HG02981 (cell line): Measurements from ENCODE around the gene PP2D1.
A peak's percentile ranks its signal among the peaks of the same experiment; 100 is the strongest.
"Not testable (repeated sequence)": the region's sequence is repeated elsewhere in the genome, so short reads cannot be mapped to it uniquely, and the experiment has no call there.

ENCODE experiments used
- ATAC-seq: cut with Tn5 transposase; IDR thresholded peaks from one replicate; pipeline ENCODE4 v1.9.1; 2021; ENCODE audit warnings: mild to moderate bottlenecking, moderate library complexity; ENCODE audit not compliant: unreplicated experiment

PP2D1 gene

DNA sequence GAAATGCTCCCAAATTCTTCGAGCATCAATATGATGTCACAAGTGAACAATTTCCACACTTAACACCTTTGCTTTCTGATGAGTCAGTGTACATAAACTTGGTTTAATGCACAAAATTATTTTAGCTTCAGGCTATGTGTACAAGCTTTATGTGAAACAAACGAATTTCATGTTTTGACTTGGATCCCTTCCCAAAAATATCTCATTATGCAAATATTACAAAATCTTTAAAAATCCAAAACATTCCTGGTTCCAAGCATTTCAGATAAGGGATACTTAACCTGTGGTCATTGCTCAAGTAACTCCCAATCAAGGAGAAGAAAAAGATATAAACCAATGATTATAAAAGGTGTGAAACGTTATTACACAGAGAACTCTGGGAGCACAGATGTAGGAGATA is 40.0 kb downstream of the PP2D1 start:
- ATAC-seq = no peak

DNA sequence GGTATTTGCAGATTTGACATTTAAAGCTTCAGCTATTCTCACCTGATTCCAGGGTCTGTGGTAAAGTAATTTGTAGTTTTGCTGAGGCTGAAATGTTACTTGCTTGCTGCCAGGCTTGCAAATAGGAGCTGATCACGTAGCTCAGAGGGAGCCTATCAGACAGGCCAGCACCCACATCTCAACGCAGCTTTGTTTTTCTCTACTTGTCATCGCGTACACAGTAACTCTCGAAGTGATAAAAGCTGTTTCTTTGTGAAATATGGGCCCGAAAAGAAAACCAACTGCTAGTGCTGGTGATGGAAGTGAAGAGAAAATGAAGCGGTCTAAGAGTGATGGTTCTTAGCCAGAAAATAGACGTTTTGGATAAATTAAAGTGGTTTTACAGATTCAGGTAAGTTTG is 41.7 kb downstream of the PP2D1 start:
- ATAC-seq = no peak

DNA sequence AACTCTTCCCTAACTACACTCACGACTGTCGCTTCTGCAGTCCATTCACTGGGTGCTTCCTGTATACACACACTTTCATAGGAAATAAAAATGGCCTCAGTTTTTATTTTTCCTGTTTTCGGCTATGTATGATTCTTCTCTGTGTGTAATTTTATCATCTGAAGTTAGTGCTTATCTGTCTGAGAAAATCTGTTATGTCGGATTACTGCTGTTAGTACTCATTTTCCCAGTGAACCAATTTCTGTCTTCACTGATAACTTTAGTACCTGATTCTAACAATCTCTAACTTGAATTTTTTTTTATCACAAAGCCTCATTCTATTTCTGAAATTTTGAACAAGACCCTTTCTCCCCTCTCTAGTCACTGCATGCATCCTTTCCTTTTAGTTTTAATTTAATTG is 44.3 kb downstream of the PP2D1 start:
- ATAC-seq = no peak

DNA sequence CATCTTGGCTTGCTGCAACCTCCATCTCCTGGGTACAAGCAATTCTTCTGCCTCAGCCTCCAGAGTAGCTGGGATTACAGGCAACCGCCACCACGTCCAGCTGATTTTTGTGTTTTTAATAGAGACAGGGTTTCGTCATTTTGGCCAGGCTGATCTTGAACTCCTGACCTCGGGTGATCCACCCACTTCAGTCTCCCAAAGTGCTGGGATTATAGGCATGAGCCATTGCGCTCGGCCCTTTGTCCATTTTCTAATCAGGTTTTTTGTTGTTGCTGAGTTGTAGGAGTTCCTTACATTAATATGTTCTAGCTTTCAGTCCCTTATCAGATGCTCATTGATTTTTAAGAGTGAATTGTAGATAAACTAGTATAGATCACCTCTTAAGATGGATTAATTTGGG is 44.9 kb downstream of the PP2D1 start:
- no peak for ATAC-seq

DNA sequence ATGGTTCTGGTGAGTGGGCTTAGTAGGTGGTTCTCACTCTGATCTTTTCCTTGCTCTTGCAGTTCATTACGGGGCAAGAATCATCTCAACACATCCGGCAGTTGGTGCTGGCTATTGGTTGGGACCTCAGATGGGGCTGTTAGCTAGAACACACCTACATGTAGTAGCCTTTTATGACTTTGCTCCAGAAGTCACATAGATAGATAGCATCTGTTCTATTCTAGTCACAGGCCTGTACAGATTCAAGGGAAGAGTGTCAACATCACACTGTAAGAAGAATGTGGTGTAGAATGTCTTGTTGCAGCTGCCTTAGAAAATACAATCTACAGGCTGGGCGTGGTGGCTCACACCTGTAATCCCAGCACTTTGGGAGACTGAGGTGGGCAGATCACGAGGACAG is 50.1 kb downstream of the PP2D1 start:
- no peak for ATAC-seq

DNA sequence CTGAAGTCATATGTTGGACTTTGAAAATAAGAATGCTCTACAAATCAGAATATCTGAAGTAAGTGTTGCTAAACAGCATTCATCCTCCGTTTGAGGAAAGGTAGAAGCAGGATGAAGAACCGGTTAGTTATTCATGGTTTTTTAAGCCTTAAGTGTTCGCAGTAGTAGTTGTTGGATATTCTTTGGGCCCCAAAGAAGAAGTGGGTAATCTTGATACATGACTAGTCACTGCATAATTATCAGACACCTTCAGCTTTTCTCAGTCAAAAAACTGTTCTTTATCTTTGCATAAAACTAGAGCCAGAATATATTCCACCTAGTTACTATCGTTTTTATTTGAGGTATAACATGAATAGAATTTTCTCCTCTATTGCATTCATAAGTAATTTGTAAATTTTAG is 51.4 kb downstream of the PP2D1 start:
- no peak for ATAC-seq

DNA sequence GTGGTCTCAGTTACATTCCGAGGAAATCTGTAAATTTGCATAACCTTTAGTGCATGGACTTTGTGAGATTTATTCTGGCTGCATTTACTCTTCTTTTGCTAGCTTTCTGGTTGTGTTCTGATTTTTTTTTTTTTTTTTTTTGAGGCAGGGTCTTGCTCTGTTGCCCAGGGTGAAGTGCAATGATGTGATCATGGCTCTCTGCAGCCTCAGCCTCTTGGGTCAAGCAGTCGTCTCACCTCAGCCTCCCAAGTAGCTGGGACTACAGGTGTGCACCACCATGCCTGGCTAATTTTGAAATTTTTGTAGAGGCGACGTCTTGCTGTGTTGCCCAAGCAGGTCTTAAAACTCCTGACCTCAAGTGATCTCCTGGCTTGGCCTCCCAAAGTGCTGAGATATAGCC is 52.6 kb downstream of the PP2D1 start:
- no peak for ATAC-seq

DNA sequence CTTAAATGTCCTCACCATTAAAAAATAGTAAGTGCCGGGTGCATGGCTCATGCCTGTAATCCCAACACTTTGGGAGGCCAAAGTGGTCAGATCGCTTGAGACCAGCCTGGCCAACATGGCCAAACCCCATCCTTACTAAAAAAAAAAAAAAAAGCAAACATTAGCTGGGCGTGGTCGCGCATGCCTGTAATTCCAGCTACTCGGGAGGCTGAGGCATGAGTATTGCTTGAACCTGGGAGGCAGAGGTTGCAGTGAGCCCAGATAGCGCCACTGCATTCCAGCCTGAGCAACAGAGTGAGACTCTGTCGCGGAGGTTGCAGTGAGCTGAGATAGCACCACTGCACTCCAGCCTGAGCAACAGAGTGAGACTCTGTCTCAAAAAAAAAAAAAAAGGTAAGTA is 54.7 kb downstream of the PP2D1 start:
- not testable (repeated sequence) for ATAC-seq

DNA sequence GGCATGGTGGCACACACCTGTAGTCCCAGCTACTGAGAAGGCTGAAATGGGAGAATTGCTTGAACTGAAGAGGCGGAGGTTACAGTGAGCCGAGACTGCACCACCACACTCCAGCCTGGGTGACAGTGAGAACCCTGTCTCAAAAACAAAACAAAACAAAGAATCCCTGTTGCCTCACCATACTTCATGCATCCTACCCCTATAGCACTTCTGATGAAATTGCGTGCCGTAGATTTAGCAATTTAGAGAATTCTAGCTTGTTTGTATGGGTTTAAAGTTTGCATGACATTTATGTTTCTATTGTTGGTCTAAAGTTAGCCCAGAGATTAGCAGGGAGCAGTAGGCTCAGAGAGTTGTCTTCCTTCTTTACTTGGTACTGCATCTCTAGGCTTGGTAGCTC is 57.4 kb downstream of the PP2D1 start:
- no peak for ATAC-seq

DNA sequence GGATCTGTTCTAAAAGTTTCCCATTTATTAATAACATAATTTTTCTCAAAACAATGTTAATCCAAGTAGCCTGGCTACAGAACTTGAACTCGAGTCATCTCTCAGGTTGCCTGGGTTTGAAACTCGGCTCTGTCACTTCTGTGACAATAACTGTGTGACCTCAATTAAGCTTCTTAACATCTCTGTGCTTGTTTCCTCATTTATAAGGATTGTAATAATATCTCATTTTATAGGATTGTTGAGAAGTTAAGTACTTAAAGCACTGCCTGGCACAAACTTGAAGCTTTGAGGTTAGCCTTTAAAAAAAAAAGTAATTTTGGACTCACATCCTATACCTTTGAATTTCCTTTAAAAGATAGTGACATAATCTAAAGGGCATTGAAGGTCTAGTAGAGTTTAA is 61.7 kb downstream of the PP2D1 start:
- no peak for ATAC-seq

DNA sequence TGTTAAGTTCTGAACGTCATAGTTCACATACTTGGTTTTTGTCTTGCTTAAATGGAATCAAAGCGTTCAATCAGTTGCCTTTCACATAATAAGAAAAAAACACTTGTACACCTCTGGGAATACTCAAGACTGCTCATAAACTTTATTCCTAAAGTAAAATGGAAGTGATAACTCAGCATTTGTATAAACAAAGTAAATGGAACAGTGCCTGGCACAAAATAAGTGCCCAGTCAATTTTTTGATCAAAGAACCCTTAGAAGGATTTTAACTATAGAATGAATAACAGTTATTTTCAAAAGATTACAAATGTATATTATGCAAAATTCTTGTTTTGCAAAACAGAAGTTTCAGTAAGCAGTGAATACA is 63.9 kb downstream of the PP2D1 start:
- ATAC-seq = no peak

DNA sequence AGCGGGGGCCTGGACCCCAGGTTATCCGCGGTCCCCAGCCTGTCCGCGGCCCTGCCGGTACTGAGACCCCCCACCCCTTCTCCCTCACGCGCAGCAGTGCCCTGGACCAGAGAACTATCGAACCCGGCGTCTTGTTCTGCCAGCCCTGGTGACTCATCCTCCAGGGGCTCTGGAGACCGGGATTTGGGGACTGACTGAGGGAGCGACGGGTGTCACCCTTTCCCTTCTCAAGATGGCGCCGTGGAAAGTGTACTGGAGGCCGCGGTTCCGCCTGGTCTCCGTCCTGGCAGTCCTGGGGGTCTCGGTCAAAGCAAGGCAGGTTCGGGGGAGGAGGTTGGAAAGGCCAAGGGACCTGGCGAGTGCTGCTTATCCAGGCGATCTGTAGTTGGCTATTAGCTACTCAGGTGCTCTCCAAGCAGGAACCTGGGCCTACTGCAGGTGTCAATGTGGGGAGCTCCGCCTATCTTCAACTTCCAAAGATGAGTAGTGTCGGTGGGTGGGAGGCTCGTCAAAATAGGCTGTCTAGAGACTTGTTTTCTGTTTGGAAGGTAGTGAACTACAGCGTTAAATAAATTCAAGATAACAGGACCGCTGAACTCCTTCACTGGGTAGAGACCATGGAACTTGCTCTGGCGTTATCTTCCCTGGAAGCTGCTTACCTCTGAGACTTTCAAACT is 64.4 kb downstream of the PP2D1 start:
- ATAC-seq = peak; percentile 11

DNA sequence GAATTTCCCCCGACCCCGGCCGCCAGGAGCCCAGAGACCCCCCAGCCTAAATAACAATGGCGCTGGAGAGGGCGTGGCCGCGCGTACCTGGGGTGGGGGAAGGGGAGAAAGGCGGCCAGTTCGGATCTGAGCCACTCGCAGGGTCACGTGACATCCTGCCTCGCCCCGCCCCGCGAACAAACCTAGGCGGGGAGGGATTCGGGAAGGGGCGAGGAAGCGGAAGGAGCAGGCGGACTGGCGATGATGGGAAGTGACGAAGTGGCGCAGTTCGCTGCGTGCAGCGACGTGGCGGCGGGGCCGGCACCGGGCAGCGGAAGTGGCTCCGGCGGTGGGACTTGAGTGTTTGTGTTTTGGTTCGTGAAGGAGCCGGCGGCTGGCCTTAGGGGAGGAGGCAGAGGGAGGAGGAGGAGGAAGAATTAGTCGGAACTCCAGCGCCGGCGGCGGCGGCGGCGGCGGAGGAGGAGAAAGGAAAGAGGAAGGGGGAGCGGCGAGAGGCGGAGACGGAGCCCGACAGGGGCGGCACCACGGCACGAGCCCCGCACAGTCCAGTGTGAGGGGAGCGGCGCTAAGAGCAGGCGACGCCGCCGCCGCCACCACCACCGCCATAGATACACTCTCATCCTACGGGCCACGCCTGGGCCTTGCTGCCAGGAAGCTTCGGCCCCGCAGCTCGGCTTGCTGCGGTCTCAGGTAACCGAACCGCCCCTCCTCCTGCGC is 65.1 kb downstream of the PP2D1 start, which contains the start of gene RAB5A:
Gene RAB5A, plus strand, starts transcription at position 266 of the 717 bp plus-strand sequence. CDS start 3,802 bp downstream, outside the sequence.
- peak; percentile 96 for ATAC-seq

DNA sequence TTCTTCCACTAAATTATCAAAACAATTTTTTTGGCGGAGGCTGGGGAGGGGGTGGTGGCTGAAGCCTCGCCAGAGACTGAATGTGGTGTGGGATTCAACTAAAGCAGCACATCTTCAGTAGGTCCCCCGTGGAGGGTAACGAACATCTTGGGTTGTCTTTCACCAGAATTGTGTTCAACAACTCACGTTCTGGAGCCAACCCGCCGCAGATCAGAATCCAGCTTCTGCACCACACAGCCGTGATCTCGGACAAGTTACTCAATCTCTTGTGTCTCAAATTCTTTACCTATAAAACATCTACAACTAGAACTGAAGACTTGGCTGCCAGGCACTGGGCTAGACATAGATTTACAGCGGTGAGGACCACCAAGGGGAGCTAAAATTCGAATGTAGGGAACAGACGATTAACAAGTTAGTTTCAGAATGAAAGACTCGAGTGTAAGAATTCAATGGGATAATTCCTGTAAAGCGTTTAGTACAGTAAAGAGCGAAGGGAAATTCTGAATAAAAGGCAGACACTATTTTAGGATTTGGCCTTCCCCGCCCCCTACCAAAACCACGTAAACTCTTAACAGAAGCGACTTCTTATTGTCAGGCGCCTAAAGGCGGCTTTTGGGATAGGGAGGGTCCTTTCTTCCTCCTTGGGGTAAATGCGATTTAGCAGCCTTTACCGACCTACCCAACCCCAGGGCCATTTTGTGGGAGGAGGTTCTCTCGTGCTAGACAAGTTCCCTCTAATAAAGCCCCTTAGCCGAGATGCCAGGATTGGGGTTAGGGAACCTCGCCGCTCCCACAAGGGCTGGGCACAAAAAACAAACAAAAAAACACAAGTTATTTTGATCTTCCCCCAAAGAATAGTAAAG is 65.9 kb downstream of the PP2D1 start:
- peak; percentile 5 for ATAC-seq

DNA sequence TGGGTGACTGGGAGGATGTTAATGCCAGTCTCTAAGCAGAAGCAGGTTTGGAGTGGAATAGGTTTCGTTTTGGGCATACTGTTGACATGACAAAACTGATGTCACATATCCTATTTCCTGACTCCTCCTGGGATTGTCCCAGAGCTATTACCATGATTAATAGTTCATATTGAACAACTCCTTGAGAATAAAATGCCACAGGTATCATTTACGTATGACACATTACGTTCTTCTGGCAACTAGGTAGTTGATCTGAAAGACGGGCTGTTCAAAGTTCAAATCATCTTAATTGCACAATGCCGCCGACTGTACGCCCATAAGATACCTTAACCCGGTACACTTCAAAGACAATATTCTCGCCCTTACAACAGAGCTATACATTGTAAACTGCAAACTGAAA is 66.5 kb downstream of the PP2D1 start:
- no peak for ATAC-seq

DNA sequence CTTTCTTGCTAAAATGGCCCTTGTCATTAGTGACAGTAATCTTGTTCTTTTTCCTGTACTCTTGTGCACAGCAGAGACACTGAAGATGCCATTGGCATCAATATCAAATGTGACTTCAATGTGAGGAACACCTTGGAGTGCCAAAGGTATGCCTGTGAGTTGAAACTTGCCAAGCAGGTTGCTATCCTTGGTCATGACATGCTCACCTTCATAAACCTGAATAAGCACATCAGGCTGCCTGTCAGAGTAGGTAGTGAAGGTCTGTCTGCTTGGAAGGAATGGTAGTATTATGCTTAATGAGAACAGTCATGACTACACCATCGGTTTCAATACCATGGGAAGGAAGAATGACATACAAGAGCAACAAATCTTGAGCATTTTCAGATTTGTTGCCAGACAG is 71.4 kb downstream of the PP2D1 start:
- no peak for ATAC-seq

DNA sequence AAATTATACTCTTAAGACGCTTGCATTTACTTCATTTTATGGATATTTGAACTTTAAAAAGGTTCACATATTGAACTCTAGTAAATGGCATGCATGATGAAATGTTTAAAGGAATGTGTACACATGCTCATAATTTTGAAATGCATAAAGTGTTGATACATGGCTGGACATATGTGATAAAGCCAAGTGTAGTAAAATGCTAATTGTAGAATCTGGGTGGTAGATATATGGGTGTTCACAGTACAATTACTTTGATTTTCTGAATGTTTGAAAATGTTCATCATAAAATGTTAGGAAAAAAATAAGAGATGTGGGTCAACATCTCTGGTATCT is 73.8 kb downstream of the PP2D1 start:
- no peak for ATAC-seq

DNA sequence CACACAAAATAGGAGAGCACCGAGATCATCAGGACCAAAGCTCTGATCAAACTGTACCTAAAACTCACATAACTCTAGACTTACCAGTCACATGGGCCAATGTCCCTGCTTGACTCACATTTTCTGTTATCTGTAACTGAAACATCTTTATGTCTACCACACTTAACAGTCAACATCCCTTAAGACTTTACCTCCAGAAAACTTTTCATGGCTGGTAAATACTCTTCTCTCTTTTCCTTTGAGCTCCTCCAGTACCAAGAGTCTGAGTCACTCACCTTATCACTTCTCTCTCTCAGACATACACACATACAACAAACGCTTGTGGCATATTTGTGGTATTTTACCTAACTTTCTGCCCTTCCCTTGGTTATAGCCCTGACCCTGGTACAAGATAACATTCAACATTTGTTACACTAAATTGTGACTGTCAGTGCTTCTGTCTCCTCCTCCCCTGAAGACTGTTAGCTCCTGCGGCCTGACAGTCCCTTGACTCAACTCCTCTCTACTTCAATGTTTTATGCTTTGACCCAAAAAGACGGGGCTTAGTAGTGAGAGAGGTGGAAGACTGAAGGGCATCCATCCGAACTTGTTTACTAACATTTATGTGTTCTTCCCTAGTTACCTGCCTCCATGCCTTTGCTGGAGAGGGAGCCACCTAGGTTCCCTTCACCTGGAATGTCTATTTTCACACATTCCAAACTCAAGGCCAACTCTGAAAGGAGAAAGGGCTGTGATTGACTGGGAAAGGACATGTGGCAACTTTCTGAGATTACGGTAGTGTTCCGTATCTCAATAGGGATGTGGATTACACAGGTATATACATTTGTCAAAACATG is 74.4 kb downstream of the PP2D1 start:
- ATAC-seq = no peak
